ENCODE data around the gene TKTL1. TPM values are rescaled to one million over a fixed set of nuclear protein-coding genes. Genes with fewer than 3 reads are reported as not detected.

The TKTL1 gene
- total and polyA plus RNA-seq, 2 of the 4 experiments (the other 2 are of a cell fraction): not detected

GRCh38 chrX:154353172-154353843 is 57.7 kb downstream of the TKTL1 start:
- Histone ChIP-seq H3K9ac (ENCODE audit: low read depth, low read length) (no peak overlapping the region), H4K91ac (ENCODE audit: insufficient read depth, low read depth, low read length) (no peak overlapping the region), H3K23ac (ENCODE audit: low read depth, low read length) (no peak overlapping the region), H2BK20ac (ENCODE audit: low read depth, low read length) (no peak overlapping the region), H3K14ac (replicated peaks; ENCODE audit: low read depth, low read length) (no peak overlapping the region), H2BK5ac (ENCODE audit: low read depth, low read length, poor library complexity, severe bottlenecking) (no peak overlapping the region), H3K36me3 (ENCODE audit: control insufficient read depth, insufficient read depth, low read length) (peaks cover 98% of the 10 kb centered on the region), H2AK5ac (ENCODE audit: low read depth, low read length) (no peak overlapping the region), H2AFZ (replicated peaks; ENCODE audit: low read length, poor library complexity) (peak overlapping the region; percentile 56), H3K18ac (ENCODE audit: low read depth, low read length) (no peak overlapping the region), H3K4me2 (ENCODE audit: low read depth, low read length) (no peak overlapping the region), H4K20me1 (ENCODE audit: insufficient read depth, low read length) (peaks cover 100% of the 10 kb centered on the region), H3K27ac (ENCODE audit: insufficient read depth, low read length) (no peak overlapping the region), H3K79me1 (ENCODE audit: low read depth in 1 of 2, low read length in 2 of 2) (peaks cover 5 to 41% of the 10 kb centered on the region in 2 experiments; a peak in 3 of 4 replicates), H3K27me3 (ENCODE audit: control insufficient read depth, insufficient read depth, low read length) (no peaks in the 10 kb centered on the region), H3K4me1 (ENCODE audit: control insufficient read depth, insufficient read depth, low read length) (no peaks in the 10 kb centered on the region), H3K4ac (ENCODE audit: low read depth, low read length) (no peak overlapping the region), H3K9me1 (ENCODE audit: insufficient read depth, low read length) (no peaks in the 10 kb centered on the region), H3K4me3 (ENCODE audit: insufficient read depth, low read depth, low read length) (no peak overlapping the region), H3K9me3 (ENCODE audit: control insufficient read depth, insufficient read depth, low read length) (no peaks in the 10 kb centered on the region), H2AK9ac (replicated peaks; ENCODE audit: low read depth, low read length, poor library complexity) (peak overlapping the region; percentile 84), H2BK120ac (ENCODE audit: low read depth, low read length) (no peak overlapping the region), H2BK15ac (ENCODE audit: low read depth, low read length) (no peak overlapping the region), H3K56ac (ENCODE audit: extremely low read depth, insufficient read depth, low read length) (no peak overlapping the region), H4K8ac (ENCODE audit: low read depth in 2 of 2, low read length in 2 of 2) (no peak overlapping the region), H4K5ac (ENCODE audit: low read depth, low read length) (no peak overlapping the region)
- no TSS peak for BruUV-seq (replicated peaks)
- in situ Hi-C loops (cut with MboI; ENCODE audit: low sequenced_read_pairs) (no loop called here), intact Hi-C loops (cut with micrococcal nuclease) (no loop called here), dilution Hi-C loops (cut with HindIII; ENCODE audit: low sequenced_read_pairs, unreplicated experiment) (no loop called here)
- CTCF ChIA-PET: no interaction called here
- 78% methylated on average over 15 of the region's 24 CpGs; no CpG with 5 or more reads in 1 of the 2 experiments for WGBS, 2 experiments (ENCODE audit: extremely low coverage in 2 of 2, insufficient read length in 1 of 2)
- TF ChIP-seq, protein P1, sequence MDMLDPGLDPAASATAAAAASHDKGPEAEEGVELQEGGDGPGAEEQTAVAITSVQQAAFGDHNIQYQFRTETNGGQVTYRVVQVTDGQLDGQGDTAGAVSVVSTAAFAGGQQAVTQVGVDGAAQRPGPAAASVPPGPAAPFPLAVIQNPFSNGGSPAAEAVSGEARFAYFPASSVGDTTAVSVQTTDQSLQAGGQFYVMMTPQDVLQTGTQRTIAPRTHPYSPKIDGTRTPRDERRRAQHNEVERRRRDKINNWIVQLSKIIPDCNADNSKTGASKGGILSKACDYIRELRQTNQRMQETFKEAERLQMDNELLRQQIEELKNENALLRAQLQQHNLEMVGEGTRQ (IDR thresholded peaks at IDR 0.05; ENCODE audit: low read depth, low read length): no peak
- TF ChIP-seq CTCF (conservative IDR thresholded peaks at IDR 0.05; ENCODE audit: low read depth, low read length): no peak
- TF ChIP-seq NFE2L2 (IDR thresholded peaks at IDR 0.05; ENCODE audit: low read depth, low read length): no peak
- TF ChIP-seq MAZ (IDR thresholded peaks at IDR 0.05; ENCODE audit: borderline replicate concordance, low read depth, low read length): no peak
- no peak for TF ChIP-seq MAFK (IDR thresholded peaks at IDR 0.05; ENCODE audit: low read depth, low read length)
- TF ChIP-seq FOS (IDR thresholded peaks at IDR 0.05; ENCODE audit: low read depth, low read length): no peak
- TF ChIP-seq MXI1 (IDR thresholded peaks at IDR 0.05; ENCODE audit: borderline replicate concordance, low read depth, low read length): no peak
- no peak for TF ChIP-seq ELK1 (IDR thresholded peaks at IDR 0.05; ENCODE audit: borderline replicate concordance, low read depth, low read length)
- TF ChIP-seq BHLHE40 (IDR thresholded peaks at IDR 0.05; ENCODE audit: low read depth, low read length): no peak
- TF ChIP-seq RAD21 (IDR thresholded peaks at IDR 0.05; ENCODE audit: low read length): no peak
- TF ChIP-seq CHD1 (IDR thresholded peaks at IDR 0.05; ENCODE audit: low read depth, low read length): no peak
- no peak for TF ChIP-seq SMC3 (IDR thresholded peaks at IDR 0.05; ENCODE audit: low read depth, low read length)
- no peak for TF ChIP-seq RCOR1 (IDR thresholded peaks at IDR 0.05; ENCODE audit: insufficient replicate concordance, low read length)
- no peak for TF ChIP-seq POLR2A (IDR thresholded peaks at IDR 0.05; ENCODE audit: low read depth, low read length)
- no peak for TF ChIP-seq CEBPB (IDR thresholded peaks at IDR 0.05; ENCODE audit: low read depth, low read length)
- no peak for TF ChIP-seq RFX5 (IDR thresholded peaks at IDR 0.05; ENCODE audit: low read depth, low read length)
- POLR2A ChIA-PET (ENCODE audit: unreplicated experiment): no interaction called here
- ATAC-seq (ENCODE audit: low read depth) (no peak), DNase-seq (no peak)
